IPS-NIHi7 (cell line): ENCODE measurements around the gene LETM1.

Experiments used
- DNase-seq: peaks from one replicate; pipeline ENCODE4 v3.0.0; 2012; ENCODE audit warnings: mixed read lengths; ENCODE audit errors: extremely low spot score

The LETM1 gene

GRCh38 chr4:1807332-1807777 is 48.6 kb downstream of the LETM1 start:
- DNase-seq, result no peak

DNA sequence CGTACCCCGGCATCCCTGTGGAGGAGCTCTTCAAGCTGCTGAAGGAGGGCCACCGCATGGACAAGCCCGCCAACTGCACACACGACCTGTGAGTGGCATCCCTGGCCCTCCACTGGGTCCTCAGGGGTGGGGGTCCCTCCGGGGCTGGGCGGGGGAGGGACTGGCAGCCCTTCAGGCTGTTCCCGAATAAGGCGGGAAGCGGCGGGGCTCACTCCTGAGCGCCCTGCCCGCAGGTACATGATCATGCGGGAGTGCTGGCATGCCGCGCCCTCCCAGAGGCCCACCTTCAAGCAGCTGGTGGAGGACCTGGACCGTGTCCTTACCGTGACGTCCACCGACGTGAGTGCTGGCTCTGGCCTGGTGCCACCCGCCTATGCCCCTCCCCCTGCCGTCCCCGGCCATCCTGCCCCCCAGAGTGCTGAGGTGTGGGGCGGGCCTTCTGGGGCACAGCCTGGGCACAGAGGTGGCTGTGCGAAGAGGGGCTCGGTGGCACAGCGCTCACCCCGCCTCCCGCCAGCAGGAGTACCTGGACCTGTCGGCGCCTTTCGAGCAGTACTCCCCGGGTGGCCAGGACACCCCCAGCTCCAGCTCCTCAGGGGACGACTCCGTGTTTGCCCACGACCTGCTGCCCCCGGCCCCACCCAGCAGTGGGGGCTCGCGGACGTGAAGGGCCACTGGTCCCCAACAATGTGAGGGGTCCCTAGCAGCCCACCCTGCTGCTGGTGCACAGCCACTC is 49.2 kb downstream of the LETM1 start:
- no peak for DNase-seq

- DNase-seq, result no peak
These were observed 49.8 kb downstream of the LETM1 start for GRCh38 chr4:1806223-1806564.

GRCh38 chr4:1805493-1806222 is 50.3 kb downstream of the LETM1 start:
- no peak for DNase-seq

GRCh38 chr4:1804638-1805492 is 51.1 kb downstream of the LETM1 start:
- DNase-seq, result no peak

DNA sequence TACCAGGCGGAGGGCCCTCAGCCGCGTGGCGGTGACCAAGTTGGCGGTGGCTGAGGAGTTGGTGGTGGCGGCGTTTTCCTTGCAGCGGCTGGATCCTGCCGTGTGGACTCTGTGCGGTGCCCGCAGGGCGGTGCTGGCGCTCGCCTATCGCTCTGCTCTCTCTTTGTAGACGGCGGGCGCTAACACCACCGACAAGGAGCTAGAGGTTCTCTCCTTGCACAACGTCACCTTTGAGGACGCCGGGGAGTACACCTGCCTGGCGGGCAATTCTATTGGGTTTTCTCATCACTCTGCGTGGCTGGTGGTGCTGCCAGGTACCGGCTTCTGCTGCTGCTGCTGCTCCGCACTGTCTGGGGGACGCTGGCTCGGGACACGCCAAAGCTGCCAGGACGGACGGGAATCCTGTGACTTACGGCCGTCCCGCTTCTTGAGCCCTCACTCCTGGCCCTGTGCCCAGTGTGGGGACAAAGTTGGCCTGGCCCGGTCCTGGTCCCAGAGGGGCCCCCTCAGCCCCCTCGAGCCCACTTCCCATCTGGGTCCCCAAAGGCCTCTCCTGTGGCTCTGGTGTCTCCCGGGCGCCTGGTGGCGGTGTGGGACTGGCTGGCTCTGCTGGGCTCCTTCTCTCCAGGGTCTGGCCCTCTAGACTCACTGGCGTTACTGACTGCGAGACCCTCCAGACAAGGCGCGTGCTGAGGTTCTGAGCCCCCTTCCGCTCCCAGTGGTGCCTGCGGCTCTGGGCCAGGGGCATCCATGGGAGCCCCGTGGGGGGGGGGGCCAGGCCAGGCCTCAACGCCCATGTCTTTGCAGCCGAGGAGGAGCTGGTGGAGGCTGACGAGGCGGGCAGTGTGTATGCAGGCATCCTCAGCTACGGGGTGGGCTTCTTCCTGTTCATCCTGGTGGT is 52.2 kb downstream of the LETM1 start:
- DNase-seq, result no peak

DNA sequence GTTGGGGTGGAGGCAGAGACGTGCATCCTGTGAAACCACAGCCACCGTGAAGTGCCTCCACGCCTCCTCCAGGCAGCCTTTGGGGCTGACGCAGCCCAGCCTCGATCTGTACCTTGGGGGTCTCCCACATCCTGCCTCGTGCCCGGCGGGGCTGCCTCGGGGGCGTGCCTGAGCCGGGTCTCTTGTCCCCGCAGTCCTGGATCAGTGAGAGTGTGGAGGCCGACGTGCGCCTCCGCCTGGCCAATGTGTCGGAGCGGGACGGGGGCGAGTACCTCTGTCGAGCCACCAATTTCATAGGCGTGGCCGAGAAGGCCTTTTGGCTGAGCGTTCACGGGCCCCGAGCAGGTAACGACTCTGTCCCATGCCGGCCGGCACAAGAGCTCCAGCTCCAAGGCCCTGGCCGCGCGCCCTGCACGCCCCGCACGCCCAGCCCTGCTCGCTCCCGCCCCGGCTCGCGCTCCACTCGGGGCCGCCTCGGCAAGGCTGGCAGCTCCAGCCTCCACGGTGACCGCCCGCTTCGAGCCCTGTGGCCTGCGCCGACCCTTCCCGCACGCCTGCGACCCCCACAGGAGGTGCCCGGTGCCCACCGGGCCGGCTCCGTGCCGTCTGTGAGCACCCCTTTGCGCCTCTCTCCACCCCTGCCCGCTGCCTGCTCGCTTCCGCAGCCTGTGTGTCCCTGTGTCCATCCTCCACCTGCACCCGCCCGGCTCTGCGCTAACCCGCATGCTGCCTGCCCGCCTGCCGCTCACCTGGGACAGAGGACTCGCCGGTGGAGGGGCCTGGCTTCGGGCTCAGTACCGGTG is 53.0 kb downstream of the LETM1 start:
- DNase-seq, result peak; percentile 42

- no peak for DNase-seq
These were observed 53.7 kb downstream of the LETM1 start for GRCh38 chr4:1802151-1802715.

DNA sequence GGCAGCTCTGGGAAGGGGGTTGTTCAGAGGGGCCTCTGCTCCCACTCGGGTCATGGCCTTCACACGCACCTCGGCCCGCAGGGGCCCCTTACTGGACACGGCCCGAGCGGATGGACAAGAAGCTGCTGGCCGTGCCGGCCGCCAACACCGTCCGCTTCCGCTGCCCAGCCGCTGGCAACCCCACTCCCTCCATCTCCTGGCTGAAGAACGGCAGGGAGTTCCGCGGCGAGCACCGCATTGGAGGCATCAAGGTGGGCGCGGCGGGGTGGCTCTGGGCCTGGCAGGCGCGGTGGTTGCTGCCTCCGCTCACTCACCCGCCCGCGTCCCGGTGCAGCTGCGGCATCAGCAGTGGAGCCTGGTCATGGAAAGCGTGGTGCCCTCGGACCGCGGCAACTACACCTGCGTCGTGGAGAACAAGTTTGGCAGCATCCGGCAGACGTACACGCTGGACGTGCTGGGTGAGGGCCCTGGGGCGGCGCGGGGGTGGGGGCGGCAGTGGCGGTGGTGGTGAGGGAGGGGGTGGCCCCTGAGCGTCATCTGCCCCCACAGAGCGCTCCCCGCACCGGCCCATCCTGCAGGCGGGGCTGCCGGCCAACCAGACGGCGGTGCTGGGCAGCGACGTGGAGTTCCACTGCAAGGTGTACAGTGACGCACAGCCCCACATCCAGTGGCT is 54.5 kb downstream of the LETM1 start:
- no peak for DNase-seq

- no peak for DNase-seq
These were observed 55.2 kb downstream of the LETM1 start for GRCh38 chr4:1800805-1801204.

GRCh38 chr4:1799387-1800375 is 56.3 kb downstream of the LETM1 start:
- no peak for DNase-seq

GRCh38 chr4:1798580-1799386 is 57.2 kb downstream of the LETM1 start:
- DNase-seq, result no peak

DNA sequence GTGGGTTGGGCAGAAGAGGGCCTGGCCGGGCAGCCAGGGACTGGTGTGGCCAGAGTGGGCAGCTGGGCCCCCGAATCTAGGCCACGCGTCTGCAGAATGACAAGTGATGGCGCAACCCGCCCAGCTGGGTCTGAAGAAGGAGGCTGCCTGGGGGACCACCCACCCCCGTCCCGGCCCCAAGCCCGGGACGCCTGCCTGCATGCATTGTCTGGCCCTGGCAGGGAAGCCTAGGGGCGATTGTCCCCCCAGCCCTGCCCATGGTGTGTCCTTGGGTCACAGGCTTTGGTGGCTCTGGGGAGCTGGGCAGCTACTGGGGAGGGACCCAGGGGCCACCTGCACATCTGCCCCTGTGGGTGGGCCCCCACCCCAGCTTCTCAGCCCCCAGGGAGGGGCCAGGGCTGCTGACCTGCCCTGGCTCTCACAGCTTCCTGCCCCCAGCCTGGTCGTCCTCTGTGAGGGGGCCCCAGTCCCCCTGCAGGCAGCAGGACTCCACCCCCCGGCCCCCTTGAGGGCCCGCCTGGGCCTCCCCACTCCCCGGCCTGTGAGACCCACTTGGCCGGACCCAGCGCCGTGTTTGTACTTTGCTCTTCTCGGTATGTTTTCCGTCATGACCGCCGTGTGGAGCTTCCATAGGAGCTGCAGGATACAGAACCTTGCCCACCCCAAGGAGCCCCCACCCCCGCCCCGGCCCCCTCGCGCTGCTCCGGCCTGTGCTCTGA is 57.9 kb downstream of the LETM1 start:
- no peak for DNase-seq

DNA sequence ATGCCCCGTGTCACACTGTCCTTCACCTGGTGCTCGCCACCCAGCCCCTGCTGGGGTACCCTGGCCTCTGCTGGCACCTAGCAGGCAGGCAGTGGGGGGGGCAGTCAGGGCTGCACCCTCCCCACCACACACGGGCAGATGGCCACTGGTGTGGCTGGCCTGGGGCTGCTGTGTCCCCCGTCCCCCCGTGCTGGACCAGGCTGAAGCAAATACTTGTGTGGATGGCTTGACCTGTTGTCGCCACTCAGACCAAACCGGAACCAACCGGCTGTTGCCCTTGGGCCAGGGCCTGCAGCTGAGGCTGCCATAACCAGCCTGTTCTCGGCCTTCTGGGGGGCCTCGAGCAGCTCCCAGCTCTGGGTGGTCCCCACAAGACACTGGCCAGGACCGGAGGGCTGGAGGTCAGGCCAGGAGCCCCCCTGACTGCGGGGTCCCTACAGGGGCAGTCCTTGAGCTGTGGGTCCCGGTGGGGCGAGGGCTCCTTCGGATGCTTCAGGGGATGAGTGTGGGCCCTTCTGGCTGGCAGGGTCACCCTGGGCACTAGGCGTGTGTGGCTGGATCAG is 58.6 kb downstream of the LETM1 start:
- DNase-seq, result no peak

GRCh38 chr4:1796486-1797204 is 59.3 kb downstream of the LETM1 start:
- no peak for DNase-seq
